HG02610 (cell line): Measurements from ENCODE around the gene COX10.

Source experiments
- ATAC-seq: cut with Tn5 transposase; IDR thresholded peaks from one replicate; pipeline ENCODE4 v1.9.1; 2021; ENCODE audit warnings: mild to moderate bottlenecking, moderate library complexity; ENCODE audit not compliant: unreplicated experiment

COX10 gene

GRCh38 chr17:14068542-14069250 is 608 bp upstream of the COX10 start:
- ATAC-seq: no peak

DNA sequence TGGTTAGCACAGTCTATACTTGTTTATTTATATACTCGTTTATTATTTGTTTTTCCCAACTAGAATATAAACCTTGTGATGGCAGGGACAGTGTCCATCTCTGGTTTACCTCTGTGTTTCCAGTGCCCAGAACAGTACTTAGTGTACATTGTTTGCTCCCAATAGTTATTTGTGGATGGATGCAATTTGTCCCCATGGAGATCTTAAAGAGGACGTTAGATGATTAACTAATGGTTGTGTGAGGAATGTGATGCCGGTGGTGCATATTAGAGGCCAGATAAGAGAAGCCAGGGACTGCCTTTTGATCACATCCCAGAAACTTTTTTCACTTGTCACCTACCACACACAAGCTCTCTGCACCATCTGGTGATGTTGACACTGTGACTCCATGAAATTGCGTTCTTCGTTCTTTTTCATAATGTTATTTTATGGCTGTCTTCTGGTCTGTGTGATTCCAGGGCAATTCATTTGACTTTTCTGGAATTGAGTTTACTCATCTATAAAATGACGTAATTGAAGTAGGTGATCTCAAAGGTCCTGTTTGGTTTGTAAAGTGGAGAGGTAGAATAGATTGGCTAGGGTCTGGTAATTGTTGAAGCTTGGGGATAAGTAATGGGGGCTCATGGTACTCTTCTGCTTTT is 1.2 kb downstream of the COX10 start:
- no peak for ATAC-seq

DNA sequence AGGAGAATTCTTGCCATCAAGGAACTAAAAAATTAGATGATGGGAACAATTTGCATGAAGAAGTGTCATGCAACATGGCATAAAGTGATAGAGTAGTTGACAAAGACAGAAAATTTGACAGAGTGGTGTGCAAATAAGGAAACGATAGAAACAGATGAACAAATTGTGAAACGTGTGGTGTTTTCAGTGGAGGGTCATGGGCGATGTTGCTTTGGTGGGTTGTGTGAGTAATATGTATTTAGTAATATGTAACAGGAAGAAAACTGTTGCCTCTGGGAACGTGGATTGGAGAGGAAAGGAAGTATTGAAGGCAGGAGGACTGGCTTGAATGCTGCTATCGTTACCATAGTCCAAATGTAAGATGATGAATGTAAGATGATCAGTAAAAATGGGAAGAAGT is 3.6 kb downstream of the COX10 start:
- no peak for ATAC-seq

DNA sequence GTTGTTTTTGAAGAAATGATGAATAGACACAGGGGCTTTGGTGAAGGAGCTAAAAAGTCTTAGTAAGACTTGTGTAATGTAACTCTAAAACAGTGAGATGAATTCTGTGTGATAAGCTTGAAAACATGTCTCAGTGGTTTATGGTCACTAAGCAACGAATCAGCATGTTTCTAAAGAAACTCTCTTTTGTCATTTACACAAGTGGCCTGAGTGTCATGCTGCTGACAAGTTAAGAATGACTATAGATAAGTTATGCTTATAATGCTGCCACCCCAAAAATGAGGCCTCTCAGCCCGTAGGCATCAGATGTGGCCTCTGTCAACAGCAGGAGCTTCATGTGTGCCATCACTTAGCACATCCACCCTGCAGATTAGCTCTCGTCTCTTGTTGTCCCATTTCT is 8.7 kb downstream of the COX10 start:
- ATAC-seq: no peak

DNA sequence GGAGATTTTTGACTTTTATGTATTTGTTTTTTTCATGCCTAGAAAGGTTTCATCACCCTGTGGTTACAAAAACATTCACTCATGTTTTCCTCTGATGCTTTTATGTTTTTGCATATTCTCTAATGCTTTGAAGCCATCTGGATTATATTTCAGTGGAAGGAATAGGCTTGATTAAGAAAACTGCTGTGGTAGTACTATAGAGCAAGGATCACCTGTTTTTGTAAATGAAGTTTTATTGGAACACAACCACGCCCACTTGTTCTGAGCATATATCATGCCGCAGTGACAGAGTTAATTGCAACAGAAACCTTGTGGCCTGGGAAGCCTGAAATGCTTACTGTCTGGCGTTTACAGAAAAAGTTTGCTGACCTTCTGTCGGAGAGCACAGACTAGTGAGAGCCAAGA is 11.5 kb downstream of the COX10 start:
- no peak for ATAC-seq

GRCh38 chr17:14082848-14083247 is 13.5 kb downstream of the COX10 start:
- no peak for ATAC-seq

GRCh38 chr17:14084955-14085354 is 15.7 kb downstream of the COX10 start:
- ATAC-seq: no peak

DNA sequence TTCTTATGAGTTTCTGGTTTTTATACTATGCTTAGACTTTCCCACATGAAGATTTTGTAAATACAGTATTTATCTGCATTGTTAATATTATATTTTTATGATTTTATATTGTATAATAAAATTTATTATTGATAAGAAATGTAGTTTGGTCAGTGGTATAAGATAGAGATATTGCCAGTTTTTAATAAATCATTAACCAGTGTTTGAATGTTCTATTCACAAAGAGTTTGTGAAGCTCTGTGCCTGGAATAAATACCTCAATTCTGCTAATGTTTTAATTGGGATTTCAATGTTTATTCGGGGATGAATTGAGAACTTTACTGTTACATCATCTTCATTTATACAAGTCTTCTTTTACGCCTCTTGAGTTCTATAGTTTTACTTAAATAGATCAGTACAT is 16.9 kb downstream of the COX10 start:
- no peak for ATAC-seq

DNA sequence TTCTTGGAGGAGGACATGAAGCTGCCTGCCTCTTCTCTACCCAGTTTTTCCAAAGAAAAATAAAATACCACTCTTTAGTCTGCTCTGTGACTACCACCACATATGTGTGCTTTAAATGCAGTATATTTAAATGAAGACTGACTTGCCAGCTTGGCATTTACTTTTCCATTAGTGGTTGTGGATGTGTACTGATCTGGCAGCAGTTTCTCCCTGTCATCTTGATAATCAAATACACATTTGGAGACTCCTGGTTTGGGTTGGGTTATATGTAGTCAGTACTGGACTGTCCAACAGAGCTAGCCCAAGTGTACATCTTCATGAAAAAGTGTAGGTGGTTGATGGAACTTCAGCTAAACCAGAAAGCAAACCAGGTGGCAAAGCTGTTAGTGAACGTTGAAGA is 19.9 kb downstream of the COX10 start:
- no peak for ATAC-seq

DNA sequence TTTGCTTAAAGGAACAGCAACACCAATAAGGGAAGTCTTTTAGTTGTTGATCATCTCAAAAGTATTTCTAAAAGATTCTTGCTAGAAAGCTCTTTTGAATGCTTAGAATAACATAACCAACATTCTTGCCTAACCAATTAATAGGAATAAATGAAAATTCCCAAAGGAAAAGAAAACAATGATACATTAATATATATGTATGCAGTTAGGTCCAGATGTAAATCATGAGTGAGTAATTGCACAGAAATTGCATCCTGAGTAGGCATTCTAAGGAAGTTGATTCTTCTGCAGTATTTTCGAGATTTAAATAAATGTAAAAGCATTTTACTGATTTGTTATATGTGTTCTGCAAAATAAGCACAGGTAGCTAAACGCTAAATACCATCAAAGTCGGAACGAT is 22.1 kb downstream of the COX10 start:
- ATAC-seq: no peak

DNA sequence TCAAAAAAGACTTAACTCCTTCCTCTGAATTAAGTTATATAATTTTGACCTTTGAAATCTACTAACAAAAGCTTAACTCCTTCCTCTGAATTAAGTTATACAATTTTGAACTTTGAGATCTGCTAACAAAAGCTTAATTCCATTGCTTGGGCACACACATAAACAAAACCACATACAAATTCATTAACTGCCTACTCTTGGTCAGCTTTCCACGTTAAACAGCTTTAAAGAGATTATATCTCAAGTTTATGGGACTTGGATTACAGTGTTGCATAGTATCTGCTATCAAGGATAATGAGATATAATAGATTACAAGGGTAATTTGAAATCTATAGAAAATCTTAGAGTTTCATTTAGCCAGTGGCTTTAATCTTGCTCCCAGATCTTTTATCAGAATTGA is 23.5 kb downstream of the COX10 start:
- no peak for ATAC-seq

DNA sequence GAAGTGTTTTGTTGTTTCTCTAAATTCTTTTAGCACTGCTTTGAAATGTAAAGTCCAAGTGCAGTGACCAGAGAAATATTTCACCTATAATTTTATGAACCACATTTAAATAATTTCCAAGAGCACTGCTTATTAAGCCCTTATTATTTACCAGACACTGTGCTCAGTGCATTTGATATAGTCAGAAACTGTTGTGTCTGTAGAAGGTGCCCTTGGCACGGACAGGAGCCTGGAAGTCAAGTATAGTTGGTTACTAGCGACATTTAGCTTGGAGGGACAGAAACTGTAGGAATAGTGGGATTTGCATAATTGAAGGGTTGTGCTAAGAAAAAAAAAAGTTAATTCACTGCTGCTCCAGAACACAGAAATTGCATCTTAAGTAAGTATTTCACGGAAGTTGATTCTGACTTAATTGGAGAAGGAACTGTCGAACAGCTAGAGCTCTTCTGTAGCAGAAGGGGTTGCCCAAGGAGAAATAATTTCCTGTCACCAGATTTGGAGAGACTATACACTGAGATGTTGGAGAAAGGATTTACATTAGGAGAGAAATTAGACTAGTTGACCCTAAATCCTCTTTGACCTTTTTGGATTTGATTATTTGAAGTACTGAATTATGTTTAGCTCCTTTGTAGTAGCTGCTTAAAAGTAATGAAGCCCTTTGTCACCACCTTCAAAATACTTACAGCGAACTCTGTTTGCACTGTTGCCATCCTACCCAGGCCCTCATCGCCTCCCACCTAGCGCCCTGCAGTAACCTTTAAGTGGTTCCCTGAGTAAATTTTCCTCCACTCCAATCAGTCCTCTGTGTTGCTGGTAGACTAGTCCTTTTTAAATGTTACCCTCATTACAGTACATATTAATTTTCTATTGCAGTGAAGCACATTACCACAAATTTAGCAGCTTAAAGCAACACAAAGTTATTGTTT is 25.6 kb downstream of the COX10 start:
- no peak for ATAC-seq

- no peak for ATAC-seq
Observed at GRCh38 chr17:14095631-14096030, 26.3 kb downstream of the COX10 start.

DNA sequence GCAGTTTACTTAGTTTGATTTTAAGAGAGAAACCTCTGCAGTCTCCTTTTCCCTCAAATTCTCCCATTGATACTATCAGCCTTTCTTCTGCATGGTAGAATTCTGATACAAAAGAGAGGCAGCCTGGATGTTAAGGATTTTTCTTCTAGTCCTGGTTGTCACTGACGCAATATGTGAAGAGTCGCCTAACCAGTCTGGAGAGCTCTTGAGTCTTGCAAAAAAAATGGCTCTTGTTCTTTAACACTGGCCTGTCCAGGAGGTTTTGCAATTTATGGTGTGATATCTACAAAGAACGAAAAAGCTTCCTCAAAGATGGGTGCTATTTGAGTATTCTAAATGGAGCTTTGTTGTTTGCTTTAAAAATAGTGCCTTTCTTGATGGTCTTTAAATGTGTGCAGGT is 28.9 kb downstream of the COX10 start:
- no peak for ATAC-seq

DNA sequence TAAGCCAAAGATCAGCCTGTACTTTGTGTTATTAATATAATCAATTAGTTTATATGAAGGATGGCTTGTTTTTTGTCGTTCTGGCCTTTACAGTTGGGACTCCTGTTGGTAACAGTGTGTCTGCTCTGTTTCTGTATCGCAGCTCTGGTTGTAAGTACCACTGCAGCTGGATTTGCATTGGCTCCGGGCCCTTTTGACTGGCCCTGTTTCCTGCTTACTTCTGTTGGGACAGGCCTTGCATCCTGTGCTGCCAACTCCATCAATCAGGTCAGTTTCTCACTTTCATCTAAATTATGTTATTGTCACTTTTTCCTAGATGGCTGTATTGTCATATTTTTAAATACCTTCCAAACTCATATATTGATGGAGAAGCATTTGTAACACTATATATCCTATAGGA is 32.7 kb downstream of the COX10 start:
- no peak for ATAC-seq

DNA sequence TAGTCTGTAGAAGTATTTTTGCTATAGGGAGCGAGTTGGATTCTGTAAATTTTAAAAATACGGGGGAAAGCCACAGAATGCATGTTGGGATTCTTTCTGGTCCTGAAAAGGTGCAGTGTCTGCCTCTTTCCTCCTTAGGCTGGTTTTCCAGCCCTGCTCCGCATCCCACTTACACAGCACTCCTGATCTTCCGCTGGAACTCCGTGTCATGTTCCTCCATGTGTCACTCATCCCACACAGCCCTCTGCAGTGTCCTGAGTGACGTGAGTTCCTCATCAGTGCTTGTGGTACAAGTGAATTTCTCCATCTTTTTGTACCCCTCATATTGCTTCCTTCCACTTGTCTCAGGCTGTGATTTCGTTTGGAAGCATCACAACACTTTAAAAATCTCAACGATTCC is 34.5 kb downstream of the COX10 start:
- ATAC-seq: no peak

GRCh38 chr17:14104734-14105133 is 35.4 kb downstream of the COX10 start:
- no peak for ATAC-seq

- ATAC-seq: no peak
Observed at GRCh38 chr17:14107889-14108288, 38.6 kb downstream of the COX10 start.

DNA sequence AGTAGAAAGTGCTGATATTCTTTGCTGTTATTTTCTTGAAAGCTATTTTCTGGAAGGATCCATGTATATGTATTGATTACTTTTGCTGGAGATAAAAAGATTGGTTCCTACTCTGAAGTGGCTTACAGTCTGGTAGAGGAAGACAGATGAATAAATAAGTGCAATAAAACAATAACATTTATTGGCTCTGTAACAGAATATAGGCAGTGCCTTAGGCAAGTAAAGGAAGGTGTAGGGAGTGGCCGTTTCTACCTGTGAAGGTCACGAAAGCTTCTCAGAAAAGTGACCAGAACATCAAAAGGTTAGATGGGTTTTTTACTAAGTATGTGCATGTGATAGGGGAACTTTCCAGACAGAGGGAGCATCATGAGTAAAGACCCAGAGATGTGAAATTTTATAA is 43.1 kb downstream of the COX10 start:
- no peak for ATAC-seq

DNA sequence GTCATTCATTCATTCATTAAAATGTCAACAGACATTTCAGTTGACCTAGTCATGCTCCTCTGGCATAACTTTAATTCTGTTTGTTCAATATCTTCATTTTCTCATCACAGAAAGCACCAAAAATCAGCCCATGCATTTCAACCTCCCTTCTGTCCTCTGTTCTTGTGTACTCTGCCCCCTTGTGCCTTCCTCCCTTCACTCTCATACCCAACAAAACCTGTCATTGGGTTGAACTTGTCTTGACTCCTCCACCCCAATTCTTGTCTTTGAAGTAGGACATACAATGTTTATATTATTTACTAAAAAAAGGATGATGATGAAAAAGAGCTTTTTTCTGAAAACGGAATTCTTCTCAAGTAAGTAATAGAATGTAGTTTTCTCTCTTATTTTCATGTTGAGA is 43.8 kb downstream of the COX10 start:
- no peak for ATAC-seq

- no peak for ATAC-seq
Observed at GRCh38 chr17:14116263-14117024, 47.1 kb downstream of the COX10 start.
